ENCODE measurements around the gene NT5DC4.

The NT5DC4 gene

DNA sequence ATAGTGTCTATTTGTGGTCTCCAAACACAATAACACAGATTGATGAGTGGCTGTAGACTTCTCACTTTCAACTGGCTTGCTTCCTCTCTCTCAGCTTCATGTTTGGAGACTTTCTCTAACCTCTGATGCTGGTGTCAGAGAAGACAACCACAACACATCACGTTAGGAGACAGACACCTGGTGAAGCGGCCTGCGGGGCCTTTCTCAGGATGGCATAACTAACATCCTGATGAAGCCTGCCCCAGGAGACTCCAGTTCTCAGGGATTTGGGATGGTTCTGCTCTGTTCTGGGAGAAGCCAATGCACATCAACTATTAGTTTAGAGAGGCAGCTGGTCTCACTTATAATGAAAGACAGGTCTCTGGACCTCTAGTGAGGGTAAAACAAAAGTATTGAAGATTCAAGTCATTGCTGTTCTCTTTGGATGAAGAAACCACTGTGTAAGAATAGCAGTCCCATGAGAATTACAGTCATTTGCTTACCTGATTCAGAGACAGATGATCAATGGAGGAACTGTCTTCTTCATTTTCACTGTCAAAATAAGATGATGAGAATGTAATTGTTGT, 61.5 kb downstream of the NT5DC4 start:
- TF ChIP-seq, protein P1, sequence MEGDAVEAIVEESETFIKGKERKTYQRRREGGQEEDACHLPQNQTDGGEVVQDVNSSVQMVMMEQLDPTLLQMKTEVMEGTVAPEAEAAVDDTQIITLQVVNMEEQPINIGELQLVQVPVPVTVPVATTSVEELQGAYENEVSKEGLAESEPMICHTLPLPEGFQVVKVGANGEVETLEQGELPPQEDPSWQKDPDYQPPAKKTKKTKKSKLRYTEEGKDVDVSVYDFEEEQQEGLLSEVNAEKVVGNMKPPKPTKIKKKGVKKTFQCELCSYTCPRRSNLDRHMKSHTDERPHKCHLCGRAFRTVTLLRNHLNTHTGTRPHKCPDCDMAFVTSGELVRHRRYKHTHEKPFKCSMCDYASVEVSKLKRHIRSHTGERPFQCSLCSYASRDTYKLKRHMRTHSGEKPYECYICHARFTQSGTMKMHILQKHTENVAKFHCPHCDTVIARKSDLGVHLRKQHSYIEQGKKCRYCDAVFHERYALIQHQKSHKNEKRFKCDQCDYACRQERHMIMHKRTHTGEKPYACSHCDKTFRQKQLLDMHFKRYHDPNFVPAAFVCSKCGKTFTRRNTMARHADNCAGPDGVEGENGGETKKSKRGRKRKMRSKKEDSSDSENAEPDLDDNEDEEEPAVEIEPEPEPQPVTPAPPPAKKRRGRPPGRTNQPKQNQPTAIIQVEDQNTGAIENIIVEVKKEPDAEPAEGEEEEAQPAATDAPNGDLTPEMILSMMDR (IDR thresholded peaks at IDR 0.05; ENCODE audit: low read length) = no peak
- no peak for TF ChIP-seq EZH2 (IDR thresholded peaks at IDR 0.05; ENCODE audit: borderline replicate concordance, low read length)
- no peaks in the 10 kb centered on the region for H3K79me2 ChIP-seq (ENCODE audit: insufficient read depth, low read length)
- H2AFZ ChIP-seq (ENCODE audit: low read length) = no peak overlapping the region
- H3K4me3 ChIP-seq (ENCODE audit: low read depth, low read length, poor library complexity, severe bottlenecking) = no peak overlapping the region
- no peaks in the 10 kb centered on the region for H3K36me3 ChIP-seq (ENCODE audit: insufficient read depth, low read length)
- H3K27ac ChIP-seq (ENCODE audit: low read depth, low read length, poor library complexity, severe bottlenecking) = no peak overlapping the region
- no peaks in the 10 kb centered on the region for H3K27me3 ChIP-seq (ENCODE audit: insufficient read depth, low read length)
- H3K9ac ChIP-seq (ENCODE audit: low read length) = no peak overlapping the region
- no peaks in the 10 kb centered on the region for H3F3A ChIP-seq (ENCODE audit: insufficient read depth, low read length)
- H3K4me2 ChIP-seq (ENCODE audit: low read length) = no peak overlapping the region
- H3K4me1 ChIP-seq (ENCODE audit: insufficient read depth, low read length, severe bottlenecking) = no peaks in the 10 kb centered on the region
- no peaks in the 10 kb centered on the region for H3K9me2 ChIP-seq (ENCODE audit: low read depth, low read length)
- H4K20me1 ChIP-seq (ENCODE audit: insufficient read depth, low read length) = no peaks in the 10 kb centered on the region
- no peaks in the 10 kb centered on the region for H3K9me3 ChIP-seq (ENCODE audit: low read length)

DNA sequence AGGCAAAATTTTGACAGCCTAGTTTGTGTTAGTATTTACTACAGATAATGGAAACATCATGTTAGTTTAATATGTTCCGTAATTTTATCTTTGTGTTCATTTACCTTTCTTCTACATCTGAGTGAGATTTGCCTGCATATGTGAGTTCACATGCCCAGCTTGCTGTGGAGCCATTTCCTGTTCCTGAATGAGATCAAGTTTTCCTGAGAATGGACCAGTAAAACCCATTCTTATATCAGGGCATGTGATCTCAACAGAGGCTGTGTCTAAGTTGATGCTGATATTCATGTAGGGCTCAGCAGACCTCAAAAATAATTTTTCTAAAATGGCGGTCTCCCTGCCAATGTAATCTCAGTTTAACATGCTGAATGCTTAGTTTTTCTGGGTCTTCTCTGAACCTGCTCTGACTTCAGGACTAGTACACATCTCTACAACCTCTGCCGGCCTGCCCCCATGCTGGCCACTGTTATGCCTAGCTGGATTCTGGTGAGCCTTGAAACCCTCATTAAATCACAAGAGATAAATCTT, 62.4 kb downstream of the NT5DC4 start:
- Histone ChIP-seq H3K27ac (ENCODE audit: low read depth, low read length, poor library complexity, severe bottlenecking) (no peak overlapping the region), H3K9me3 (ENCODE audit: low read length) (no peaks in the 10 kb centered on the region), H2AFZ (ENCODE audit: low read length) (no peak overlapping the region), H3K4me3 (ENCODE audit: low read depth, low read length, poor library complexity, severe bottlenecking) (no peak overlapping the region), H3K9ac (ENCODE audit: low read length) (no peak overlapping the region), H3K9me2 (ENCODE audit: low read depth, low read length) (no peaks in the 10 kb centered on the region), H4K20me1 (ENCODE audit: insufficient read depth, low read length) (no peaks in the 10 kb centered on the region), H3F3A (ENCODE audit: insufficient read depth, low read length) (no peaks in the 10 kb centered on the region), H3K4me1 (ENCODE audit: insufficient read depth, low read length, severe bottlenecking) (no peaks in the 10 kb centered on the region), H3K36me3 (ENCODE audit: insufficient read depth, low read length) (no peaks in the 10 kb centered on the region), H3K27me3 (ENCODE audit: insufficient read depth, low read length) (no peaks in the 10 kb centered on the region), H3K79me2 (ENCODE audit: insufficient read depth, low read length) (no peaks in the 10 kb centered on the region), H3K4me2 (ENCODE audit: low read length) (no peak overlapping the region)
- TF ChIP-seq, protein P1 (IDR thresholded peaks at IDR 0.05; ENCODE audit: low read length) = no peak
- no peak for TF ChIP-seq EZH2 (IDR thresholded peaks at IDR 0.05; ENCODE audit: borderline replicate concordance, low read length)

DNA sequence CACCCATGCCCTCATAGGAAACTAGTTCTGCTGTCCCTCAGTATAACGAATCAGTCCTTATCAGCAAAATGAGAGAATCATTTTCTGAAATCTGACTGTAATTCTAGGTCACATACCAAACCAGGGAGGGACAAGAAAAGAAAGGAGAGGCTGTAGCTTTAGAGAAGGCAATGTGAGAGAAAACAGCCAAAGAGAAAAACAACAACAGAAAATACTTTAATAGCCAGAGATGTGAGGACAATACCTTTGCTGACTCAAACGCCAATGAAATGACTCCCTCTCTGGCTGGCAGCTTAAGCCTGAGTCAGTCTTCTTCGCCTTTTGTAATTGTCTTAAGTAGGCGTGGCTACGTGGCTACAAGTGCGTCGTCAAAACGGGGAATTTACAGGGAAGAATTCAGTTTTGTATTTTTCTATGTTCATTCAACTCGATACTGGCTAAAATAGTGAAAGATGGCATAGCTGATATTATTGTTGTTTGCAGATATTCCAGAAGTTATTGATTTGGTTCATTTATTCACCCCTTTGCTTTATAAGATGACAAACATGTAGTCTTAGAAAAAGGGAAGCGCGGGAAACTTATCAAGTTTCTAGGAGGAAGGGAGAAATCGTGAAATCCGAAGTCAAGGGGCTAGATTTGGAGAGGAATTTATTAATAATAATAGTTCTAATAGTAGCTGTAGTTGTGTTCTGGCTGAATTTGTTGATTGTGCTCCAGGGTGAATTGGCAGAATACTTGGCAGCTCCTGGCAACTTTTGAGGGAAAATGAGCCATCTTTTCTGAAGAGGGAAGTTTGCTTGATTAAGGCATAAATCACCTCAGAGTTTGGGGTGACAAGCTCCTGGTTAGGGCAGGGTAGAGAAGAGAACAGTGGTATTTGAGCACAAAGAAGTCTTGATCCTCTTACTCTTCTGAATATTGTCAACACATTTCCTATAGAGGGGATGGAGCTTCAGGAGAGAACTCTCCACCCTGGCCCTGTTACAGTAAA, 63.7 kb downstream of the NT5DC4 start, which contains the start of gene IL1A:
TSS of gene IL1A (minus strand) at position 295 of the 991 bp plus-strand sequence. CDS start 723 bp downstream, outside the sequence.
- no peak for TF ChIP-seq EZH2 (IDR thresholded peaks at IDR 0.05; ENCODE audit: borderline replicate concordance, low read length)
- TF ChIP-seq, protein P1 (IDR thresholded peaks at IDR 0.05; ENCODE audit: low read length) = no peak
- Histone ChIP-seq H3K27ac (ENCODE audit: low read depth, low read length, poor library complexity, severe bottlenecking) (no peak within 1 kb of the TSS), H2AFZ (ENCODE audit: low read length) (no peak within 1 kb of the TSS)

More for the DNA sequence above, 63.7 kb downstream of the NT5DC4 start, which contains the start of gene IL1A:
- H3F3A ChIP-seq (ENCODE audit: insufficient read depth, low read length) = no peaks in the 10 kb centered on the region
- H3K4me2 ChIP-seq (ENCODE audit: low read length) = no peak within 1 kb of the TSS
- no peaks in the 10 kb centered on the region for H3K27me3 ChIP-seq (ENCODE audit: insufficient read depth, low read length)
- no peaks in the 10 kb centered on the region for H3K4me1 ChIP-seq (ENCODE audit: insufficient read depth, low read length, severe bottlenecking)
- H3K4me3 ChIP-seq (ENCODE audit: low read depth, low read length, poor library complexity, severe bottlenecking) = no peak within 1 kb of the TSS
- no peaks in the 10 kb centered on the region for H3K36me3 ChIP-seq (ENCODE audit: insufficient read depth, low read length)
- H4K20me1 ChIP-seq (ENCODE audit: insufficient read depth, low read length) = no peaks in the 10 kb centered on the region
- H3K79me2 ChIP-seq (ENCODE audit: insufficient read depth, low read length) = no peaks in the 10 kb centered on the region
- H3K9me3 ChIP-seq (ENCODE audit: low read length) = no peaks in the 10 kb centered on the region
- no peak within 1 kb of the TSS for H3K9ac ChIP-seq (ENCODE audit: low read length)
- H3K9me2 ChIP-seq (ENCODE audit: low read depth, low read length) = no peaks in the 10 kb centered on the region

Data from OCI-LY1 (cell line).